ENCODE results near the gene KCNQ5.

GRCh38 chr6:72636215-72636614 is 14.4 kb downstream of the KCNQ5 start:
- TF ChIP-seq YY1 (IDR thresholded peaks at IDR 0.05; ENCODE audit: low read depth, low read length) (no peak), CTCF (IDR thresholded peaks at IDR 0.05; ENCODE audit: control extremely low read depth in 1 of 3, insufficient read depth in 1 of 3, low read depth in 1 of 3, low read length in 3 of 3) (no peak), EZH2 (IDR thresholded peaks at IDR 0.05; ENCODE audit: low read depth, low read length, severe bottlenecking) (no peak), MAX (IDR thresholded peaks at IDR 0.05) (no peak)

Measured in H1 (cell line).